Left lung (tissue), 10 donors: ENCODE data around the gene ADGRA1. TPM values are rescaled to one million over a fixed set of nuclear protein-coding genes. Genes with fewer than 3 reads are reported as not detected.

ENCODE experiments used
- ATAC-seq: fragments of 200-7000 bp; cut with Tn5 transposase; one replicate; pipeline ENCODE4 v1.9.1; 2020; ENCODE audit warnings: moderate library complexity
- DNase-seq, 4 donors: peaks; one replicate each; pipeline ENCODE4 v3.0.0-alpha.2; 2013 to 2020
- H3K27ac ChIP-seq, 2 donors: fragments of 200-600 bp; sonication (generic) in 1 of 2; one replicate each; pipeline versions ENCODE4 v1.5.0 to v1.8.0; 2020 to 2021
- H3K27me3 ChIP-seq, 2 donors: fragments of 200-600 bp; sonication (generic) in 1 of 2; one replicate each; pipeline versions ENCODE4 v1.5.0 to v1.8.0; 2020 to 2021
- H3K36me3 ChIP-seq, 2 donors: fragments of 200-600 bp; sonication (generic) in 1 of 2; one replicate each; pipeline versions ENCODE4 v1.5.0 to v1.8.0; 2020 to 2021
- H3K4me1 ChIP-seq, 2 donors: fragments of 200-600 bp; one replicate each; pipeline ENCODE4 v1.8.0; 2021
- H3K4me3 ChIP-seq, 2 donors: fragments of 200-600 bp; sonication (generic) in 1 of 2; one replicate each; pipeline versions ENCODE4 v1.5.0 to v1.8.0; 2020 to 2021; ENCODE audit warnings: mild to moderate bottlenecking in 1 of 2
- H3K9me3 ChIP-seq, 2 donors: fragments of 200-600 bp; sonication (generic) in 1 of 2; one replicate each; pipeline versions ENCODE4 v1.5.0 to v1.8.0; 2020 to 2021
- CTCF ChIP-seq, 2 donors: fragments of 200-600 bp; sonication (generic) in 1 of 2; IDR thresholded peaks; one replicate each; pipeline versions ENCODE4 v1.5.0 to v1.8.0; 2021; ENCODE audit warnings: antibody characterized with exemption in 2 of 2
- intact Hi-C, 2 donors: fragments of 100-400 bp; cut with DNase I; formaldehyde crosslinking; loops; one replicate each; pipeline versions ENCODE4 v1.11.2 to v1.14.2; 2022
- polyA plus RNA-seq, 6 donors: library from polyadenylated mRNA; unstranded; fragments of 120-200 nt; gene quantifications; one replicate each; pipeline ENCODE4 v1.2.1, GENCODE V29; 2013; ENCODE audit not compliant: insufficient read length in 6 of 6
- total RNA-seq, 2 donors: library from RNA; stranded (reverse); fragmentation: NEBNext Ultra II Directional; extraction: Animal tissue kit (Norgen Biotek cat#: 25700); gene quantifications; one replicate each; pipeline ENCODE4 v1.2.1, GENCODE V29; 2021
- donor health status: DM: no; HTN: yes; CAD: no.
- donor health status: DM: no; HTN: no; CAD: no.

ADGRA1 gene
- total and polyA plus RNA-seq, 8 donors = 0.07 to 0.24 (median 0.09) TPM; not detected in 1

- no peak overlapping the region for H3K4me3 ChIP-seq
- H3K4me1 ChIP-seq = no peaks in the 10 kb centered on the region
- DNase-seq (peak in 1 of 4 donors; percentile 59), ATAC-seq (no peak)
- no peak overlapping the region for H3K27ac ChIP-seq
- H3K36me3 ChIP-seq = no peaks in the 10 kb centered on the region
- no peaks in the 10 kb centered on the region for H3K9me3 ChIP-seq
- intact Hi-C loops = no loop called here
- H3K27me3 ChIP-seq = peaks cover 0 to 68% of the 10 kb centered on the region in 2 donors
- TF ChIP-seq CTCF (IDR thresholded peaks at IDR 0.05) = no peak
Observed at GRCh38 chr10:133056001-133056400, 31.7 kb upstream of the ADGRA1 start.

GRCh38 chr10:133056651-133057178, 31.0 kb upstream of the ADGRA1 start:
- no peak for ATAC-seq

DNA sequence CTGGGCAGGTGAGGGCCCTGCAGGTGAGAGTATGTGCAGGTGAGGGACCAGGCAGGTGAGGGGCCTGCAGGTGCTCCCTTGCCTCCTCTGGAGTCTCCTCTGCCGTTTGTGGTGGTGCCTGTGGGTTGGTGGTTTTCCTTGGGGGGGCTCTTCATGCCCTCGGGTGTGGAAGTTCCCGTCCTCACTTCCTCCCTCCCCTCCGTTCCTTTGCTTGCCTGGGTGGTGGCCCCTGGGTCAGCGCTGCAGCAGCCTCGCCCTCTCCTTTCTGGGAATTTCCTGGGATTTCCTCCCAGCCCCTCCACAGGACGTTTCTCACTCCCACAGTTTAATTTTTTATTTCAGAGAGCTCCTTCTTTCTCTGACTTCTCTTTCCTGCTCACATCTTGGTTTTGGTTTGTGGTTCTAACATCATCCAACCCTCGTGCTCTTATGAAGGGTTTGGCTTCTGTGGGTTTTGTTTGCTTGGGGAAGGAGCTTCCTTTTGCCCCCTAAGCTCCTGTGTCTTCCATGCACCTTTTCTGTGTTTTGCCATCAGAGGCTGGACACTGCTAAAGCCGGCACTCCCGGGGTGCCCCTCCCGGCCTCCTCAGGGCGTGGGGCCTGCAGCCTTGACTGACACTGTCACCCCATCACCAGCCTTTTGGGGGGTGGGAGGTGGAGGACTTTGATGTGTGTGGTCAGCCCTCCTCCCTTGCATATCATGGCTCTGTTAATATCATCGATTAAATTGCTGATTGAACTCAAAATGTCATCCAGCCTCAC, 29.2 kb upstream of the ADGRA1 start:
- Histone ChIP-seq H3K4me1 (no peaks in the 10 kb centered on the region), H3K27ac (no peak overlapping the region), H3K27me3 (peaks cover 0 to 61% of the 10 kb centered on the region in 2 donors), H3K4me3 (no peak overlapping the region), H3K9me3 (no peaks in the 10 kb centered on the region), H3K36me3 (no peaks in the 10 kb centered on the region)
- ATAC-seq (no peak), DNase-seq (peak in 1 of 4 donors; percentile 41)
- TF ChIP-seq CTCF (IDR thresholded peaks at IDR 0.05) = no peak
- intact Hi-C loops = no loop called here

More at GRCh38 chr10:133056651-133057178, 31.0 kb upstream of the ADGRA1 start:
- no peaks in the 10 kb centered on the region for H3K36me3 ChIP-seq
- H3K4me1 ChIP-seq = no peaks in the 10 kb centered on the region
- H3K27ac ChIP-seq = no peak overlapping the region
- H3K27me3 ChIP-seq = peaks cover 0 to 70% of the 10 kb centered on the region in 2 donors
- H3K4me3 ChIP-seq = no peak overlapping the region
- intact Hi-C loops = no loop called here
- DNase-seq = peak in 1 of 4 donors; percentile 75
- TF ChIP-seq CTCF (IDR thresholded peaks at IDR 0.05) = no peak
- H3K9me3 ChIP-seq = no peaks in the 10 kb centered on the region

- no peaks in the 10 kb centered on the region for H3K36me3 ChIP-seq
- no peak for TF ChIP-seq CTCF (IDR thresholded peaks at IDR 0.05)
- DNase-seq (no peak), ATAC-seq (no peak)
- no peak overlapping the region for H3K27ac ChIP-seq
- intact Hi-C loops = no loop called here
- H3K9me3 ChIP-seq = no peaks in the 10 kb centered on the region
- no peak overlapping the region for H3K4me3 ChIP-seq
- peaks cover 0 to 61% of the 10 kb centered on the region in 2 donors for H3K27me3 ChIP-seq
- H3K4me1 ChIP-seq = no peaks in the 10 kb centered on the region
Observed at GRCh38 chr10:133059093-133059470, 28.6 kb upstream of the ADGRA1 start.

GRCh38 chr10:133059571-133059970, 28.2 kb upstream of the ADGRA1 start:
- TF ChIP-seq CTCF (IDR thresholded peaks at IDR 0.05) = no peak
- no peaks in the 10 kb centered on the region for H3K4me1 ChIP-seq
- DNase-seq (peak in 1 of 4 donors; percentile 60), ATAC-seq (no peak)
- H3K27ac ChIP-seq = no peak overlapping the region
- H3K9me3 ChIP-seq = no peaks in the 10 kb centered on the region
- no peak overlapping the region for H3K4me3 ChIP-seq
- no peaks in the 10 kb centered on the region for H3K36me3 ChIP-seq
- peaks cover 0 to 56% of the 10 kb centered on the region in 2 donors for H3K27me3 ChIP-seq
- intact Hi-C loops = no loop called here
